GM20431 (cell line): ENCODE measurements around the gene GLP1R.

Experiments
- in situ Hi-C: fragments of 300-500 bp; cut with MseI, MboI; formaldehyde crosslinking; loops from one replicate; pipeline ENCODE4 v1.15.0; 2020; ENCODE audit warnings: low sequenced_read_pairs; ENCODE audit not compliant: unreplicated experiment

The GLP1R gene

DNA sequence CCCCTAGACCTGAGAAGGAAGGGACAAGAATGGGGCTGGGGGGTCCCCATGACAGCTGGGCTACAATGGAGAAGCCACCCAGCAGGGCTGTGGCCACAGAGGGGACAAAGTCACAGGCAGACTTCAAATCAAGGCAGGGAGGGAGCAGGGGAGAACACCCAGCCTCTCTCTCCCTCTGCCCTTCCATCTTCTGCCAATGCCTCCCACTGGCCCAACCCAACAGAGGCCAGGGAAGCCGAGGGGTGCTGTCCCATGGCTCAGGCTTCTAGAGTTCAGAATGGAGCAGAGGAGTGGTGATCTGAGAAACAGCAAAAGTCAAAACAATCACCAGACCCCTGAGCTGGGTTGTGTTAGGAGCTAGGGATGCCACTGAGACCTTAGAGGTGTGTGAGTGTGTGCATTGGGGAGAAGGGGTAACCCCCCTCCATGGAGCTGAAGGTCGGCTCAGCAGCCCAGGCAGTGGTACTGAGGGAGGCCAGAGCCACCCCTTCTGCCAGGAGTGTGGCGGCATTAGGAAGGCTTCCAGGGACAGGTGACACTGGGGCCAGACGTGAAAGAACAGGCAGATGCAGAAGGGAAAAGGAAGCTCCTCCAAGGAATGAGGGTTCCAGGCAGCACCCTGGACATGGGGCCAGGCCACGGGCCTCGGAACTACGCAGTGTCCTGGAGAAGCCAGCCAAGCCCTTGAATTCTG lies 12.0 kb downstream of the GLP1R start:
- in situ Hi-C loops: no loop called here

DNA sequence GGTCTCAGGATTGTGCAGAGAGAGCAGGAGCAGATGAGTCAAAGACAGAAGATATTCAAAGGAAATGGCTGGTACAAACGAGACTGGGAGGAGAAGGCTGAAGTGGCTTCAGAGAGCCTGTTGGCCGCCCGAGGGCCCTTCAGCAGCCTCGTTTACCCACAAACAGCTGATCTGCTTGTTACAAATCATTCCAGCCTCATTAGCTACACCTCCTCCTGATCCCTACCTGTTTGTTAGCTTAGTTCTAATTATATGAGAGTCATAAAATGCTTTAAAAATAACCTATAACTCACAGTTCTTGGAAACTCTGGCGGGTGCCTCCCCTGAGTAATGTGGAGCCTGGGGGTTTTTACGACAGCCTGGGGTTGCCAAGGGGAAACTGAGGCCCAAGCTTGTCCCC lies 12.6 kb downstream of the GLP1R start:
- in situ Hi-C loops: no loop called here

DNA sequence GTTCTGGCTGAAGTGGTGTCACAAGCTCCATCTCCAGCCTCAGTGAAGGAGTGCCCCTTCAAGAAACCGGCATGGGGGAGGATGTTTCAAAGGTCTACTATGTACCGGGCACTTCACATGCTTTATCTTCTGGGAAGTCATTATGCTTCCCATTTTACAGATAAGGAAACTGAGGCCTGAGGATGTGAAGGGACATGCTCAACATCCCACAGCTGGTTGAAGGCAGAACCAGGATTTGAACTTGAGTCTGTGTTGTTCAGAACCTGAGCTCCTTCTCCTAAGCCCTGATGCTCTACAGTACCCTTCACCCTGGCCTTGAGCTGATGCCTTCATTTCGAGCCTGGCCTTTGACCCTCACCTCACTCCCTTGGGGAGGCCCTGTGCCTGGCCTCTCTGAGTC lies 13.0 kb downstream of the GLP1R start:
- in situ Hi-C loops: no loop called here

DNA sequence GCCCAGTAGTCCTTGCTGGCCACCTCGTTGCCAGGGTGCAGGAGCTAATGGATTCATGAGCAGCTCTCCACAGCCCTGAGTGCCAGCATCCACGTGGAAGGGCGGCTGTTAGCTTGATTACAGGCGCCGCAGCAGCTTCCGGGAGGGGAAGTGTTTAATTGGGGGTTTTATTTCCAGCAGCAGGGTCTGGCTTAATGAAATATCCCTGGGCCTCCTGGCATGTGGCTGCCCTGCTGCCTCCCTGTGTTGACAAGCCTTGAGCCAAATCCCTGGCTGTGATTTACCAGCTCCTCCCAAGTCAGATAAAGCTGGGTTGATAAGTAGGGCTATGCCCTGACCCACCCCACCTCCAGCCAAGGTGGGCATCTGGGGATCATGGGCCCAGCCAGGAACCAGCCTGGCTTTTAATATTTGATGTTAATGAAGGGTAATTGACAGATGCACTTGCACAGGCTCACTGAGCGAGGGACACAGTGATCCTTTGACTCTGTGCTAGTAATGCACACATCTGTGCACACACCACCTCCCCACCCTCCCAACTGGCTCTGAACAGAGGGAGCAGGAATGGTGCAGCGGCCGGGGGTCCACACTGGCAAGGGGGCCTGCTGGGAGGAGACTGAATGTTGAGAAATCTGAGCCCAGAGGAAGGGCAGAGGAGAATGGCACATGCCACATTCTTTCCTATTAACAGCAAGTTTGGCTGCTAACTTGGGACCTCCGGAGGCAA lies 13.6 kb downstream of the GLP1R start:
- in situ Hi-C loops: no loop called here

DNA sequence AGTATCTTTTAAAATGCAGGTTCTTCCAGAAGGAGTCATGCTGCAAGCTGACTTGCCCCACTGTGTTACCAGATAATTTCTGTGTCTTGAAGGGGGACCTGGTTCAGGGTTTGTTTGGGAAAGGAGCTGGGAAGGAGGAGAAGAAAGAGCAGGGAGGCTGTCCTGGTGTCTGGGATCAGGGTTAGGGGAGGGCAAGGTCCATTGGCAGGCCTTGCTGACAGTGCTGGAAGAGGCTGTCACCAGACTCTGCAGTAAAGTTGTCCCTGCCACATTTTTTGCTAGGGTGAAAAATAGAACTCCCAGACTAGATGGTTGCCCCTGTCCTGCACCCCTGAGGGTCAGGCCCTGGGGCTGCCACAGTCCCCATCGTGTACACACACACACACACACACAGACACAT lies 14.9 kb downstream of the GLP1R start:
- in situ Hi-C loops: no loop called here

DNA sequence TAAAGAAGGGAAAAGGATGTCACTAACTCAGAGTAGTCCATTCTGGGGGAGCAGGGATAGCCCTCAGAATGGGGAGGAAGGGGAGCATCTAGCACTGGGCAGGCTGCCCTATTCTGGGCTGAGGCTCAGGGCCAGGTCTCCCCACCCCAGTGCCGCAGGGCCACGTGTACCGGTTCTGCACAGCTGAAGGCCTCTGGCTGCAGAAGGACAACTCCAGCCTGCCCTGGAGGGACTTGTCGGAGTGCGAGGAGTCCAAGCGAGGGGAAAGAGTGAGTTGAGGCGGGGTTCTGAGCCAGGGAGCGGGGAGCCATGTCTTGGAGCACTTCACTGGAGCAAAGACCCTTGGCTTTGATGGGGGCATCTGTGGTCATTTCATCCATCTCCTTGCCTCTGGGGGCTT lies 17.0 kb downstream of the GLP1R start:
- in situ Hi-C loops: no loop called here

DNA sequence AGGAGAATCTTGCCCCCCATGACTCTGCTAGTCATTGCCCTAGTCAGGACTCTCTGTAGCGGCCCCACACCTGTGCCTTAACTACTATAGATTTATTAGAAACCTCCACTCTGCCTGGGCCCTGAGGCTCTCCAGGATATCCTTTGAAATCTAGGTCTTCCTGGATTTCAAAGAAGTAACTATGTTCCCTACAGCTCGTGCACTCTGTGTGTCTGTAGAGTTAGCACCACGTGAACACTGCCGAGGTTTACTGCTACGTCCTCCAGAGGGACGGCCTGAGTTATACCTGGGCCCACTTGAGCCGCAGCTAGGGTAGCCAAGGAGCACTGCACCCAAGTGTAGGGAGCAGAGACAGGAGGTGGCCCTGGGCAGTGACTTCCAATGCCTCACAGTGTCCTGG lies 19.8 kb downstream of the GLP1R start:
- in situ Hi-C loops: no loop called here

DNA sequence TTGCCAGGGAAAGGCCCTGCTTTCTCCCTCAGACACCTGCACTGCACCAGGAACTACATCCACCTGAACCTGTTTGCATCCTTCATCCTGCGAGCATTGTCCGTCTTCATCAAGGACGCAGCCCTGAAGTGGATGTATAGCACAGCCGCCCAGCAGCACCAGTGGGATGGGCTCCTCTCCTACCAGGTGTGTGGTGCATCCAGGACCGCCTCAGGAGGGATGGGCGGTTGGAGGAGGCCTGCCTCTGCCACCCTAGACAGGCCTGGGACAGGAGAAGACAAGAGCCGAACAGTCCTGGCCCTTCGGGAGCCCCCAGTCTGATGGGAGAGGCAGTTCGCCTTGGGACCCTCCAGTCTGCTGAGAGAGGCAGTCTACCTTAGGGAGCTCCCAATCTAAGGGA lies 24.2 kb downstream of the GLP1R start:
- in situ Hi-C loops: no loop called here

DNA sequence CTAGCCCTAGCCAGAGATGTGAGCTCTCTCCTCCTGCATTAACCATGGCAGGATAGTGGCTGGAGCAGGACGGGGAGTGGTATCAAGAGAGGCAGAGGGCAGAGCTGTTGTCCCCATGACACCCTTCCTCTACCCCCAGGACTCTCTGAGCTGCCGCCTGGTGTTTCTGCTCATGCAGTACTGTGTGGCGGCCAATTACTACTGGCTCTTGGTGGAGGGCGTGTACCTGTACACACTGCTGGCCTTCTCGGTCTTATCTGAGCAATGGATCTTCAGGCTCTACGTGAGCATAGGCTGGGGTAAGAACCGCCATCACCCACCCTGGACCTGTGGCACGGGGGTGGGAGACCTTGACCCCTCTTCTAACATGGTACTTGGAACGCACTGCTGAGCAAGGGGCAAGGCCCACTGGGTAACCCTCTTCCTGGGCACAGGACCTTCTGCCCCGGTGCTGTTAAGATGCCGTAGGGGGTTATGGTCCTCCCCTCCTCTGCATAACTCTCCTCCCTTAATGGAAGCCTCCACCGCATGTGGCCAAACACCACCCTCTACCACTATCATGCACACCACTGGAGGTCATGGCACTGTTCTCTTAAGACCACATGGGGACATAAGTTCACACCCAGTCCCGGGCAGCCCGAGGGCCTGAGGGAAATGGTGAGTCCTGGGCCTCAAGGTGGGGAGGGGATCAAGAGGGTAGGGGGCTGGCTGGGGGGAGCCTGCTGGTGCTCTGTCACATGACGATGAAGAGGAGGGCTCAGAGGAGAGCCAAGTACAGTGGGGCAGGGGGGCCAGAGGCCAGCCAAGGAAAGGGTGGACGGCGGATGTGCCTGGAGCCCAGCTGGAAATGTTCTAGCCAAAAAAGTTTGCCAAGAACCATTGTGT lies 25.1 kb downstream of the GLP1R start:
- in situ Hi-C loops: no loop called here

DNA sequence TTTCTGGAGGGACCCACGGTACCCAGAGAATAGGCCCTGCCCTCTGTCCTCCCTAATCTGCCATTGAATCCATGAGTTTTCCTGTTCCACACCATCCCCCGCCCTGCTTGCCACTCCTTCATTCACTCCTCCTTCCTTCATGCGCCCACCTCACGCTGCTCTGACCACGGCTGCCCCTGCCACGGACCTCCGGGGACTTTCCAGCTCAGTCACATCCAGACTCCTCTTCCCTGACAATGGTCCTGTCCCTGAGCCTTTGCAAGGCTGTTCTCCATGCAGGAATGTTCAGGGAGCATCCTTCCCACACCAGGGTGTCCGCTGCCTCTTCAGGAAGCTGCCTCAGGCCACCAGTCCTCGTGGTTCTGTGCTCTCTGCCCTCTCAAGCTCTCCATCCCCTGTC lies 25.9 kb downstream of the GLP1R start:
- in situ Hi-C loops: no loop called here

DNA sequence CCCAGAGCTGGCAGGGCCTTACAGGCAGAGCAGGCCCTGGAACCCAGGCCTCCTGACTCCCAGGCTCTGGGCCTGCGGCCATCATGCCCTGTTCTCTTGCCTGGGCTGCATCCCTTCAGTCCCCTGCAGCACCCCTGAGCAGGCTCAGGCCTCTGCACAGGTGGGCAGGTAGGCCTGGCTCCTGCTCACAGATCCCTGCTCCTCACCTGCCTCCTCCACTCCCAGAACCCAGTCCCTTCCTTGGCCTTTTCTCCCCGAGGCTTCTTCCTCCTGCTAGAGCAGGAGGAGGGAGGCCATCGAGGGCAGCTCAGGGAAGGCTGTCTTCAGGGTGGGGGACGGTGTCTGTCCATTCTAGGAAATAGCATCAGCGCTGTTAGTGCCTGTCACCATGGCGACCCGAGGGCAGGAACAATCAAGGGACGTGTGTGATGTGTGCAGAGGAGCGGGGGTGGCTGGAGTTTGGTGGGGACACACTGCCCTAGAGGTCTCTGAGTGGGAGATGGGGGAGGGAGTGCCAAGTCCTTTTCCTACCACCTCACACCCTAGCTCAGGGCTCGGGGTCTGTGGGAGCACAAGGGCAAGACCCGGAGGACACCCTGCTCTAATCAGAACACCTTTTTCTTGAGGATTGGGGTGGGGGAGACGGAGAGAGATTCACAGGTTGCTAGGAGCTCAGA lies 26.6 kb downstream of the GLP1R start:
- in situ Hi-C loops: no loop called here

DNA sequence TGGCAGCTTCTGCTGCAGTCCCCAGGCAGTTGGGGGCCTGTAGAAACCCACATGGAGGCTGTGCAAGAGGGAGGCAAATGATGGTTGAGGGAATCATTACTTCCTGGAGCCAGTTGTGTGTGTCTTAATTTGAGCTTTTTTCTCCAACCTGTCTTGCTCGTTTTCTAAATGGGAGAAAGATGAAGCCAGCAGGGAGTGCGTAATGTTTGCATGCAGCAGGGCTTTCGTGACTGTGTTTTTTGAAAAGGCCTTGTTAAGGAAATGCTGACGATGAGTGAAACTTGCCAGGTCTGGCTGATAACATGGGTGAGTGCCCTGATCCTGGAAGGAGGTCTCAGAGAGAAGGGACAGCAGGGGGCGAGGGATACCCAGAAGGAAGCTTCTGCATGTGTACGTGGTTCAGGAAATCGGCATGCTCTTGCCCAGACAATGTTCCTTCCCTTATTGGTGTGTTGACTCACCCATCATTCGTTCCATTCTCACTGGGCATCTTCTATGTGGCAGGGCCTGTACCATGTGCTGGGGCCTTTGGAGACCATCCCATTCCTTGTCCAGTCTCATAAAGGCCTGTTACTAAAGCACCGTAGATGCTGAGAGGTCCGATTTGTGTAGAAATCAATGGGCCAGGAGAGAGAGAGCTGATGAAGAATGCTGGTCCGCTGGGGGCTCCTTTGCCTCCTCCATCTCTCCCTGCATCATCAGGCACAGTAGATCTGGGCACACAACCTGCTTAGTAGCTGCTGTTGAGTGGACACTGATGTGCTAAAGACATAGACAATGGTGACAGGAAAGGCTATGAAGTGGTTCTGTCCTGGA lies 27.4 kb downstream of the GLP1R start:
- in situ Hi-C loops: no loop called here

DNA sequence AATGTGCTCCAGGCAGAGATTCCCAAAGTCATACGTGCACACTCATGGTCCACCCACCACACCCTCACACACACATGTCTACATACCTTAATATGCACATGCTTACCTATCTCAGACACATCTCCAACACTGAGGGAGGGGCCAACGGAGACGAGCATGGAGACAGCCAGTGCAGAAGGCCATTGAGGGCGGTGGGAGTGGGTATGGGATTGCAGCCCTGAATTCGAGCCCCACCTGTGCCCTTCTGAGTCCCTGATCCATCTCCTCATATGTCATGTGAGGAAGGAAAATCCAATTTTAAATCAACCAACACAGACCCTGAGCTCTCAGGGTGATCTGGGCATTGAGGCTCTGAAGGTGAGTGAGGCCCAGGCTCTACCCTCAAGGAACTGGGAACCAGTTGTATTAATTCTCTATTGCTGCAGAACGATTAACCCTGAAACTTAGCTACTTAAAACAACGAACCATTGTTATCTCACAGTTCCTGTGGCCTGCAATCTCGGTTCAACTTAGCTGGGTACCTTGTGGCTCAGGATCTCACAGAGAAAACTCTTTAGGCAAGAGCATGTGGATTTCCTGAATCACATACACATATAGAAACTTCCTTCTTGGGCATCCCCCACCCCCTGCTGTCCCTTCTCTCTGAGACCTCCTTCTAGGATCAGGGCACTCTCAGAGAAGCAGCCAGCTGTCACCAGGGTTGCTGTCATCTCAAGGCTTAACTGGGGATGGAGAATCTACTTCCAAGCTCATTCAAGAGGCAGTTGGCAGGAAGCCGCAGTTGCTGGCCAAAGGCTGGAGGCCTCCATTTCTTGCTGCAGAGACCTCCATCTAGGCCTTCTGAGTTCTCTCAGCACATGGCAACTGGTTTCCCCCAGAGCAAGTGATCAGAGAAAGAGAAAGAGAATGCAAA lies 28.3 kb downstream of the GLP1R start:
- in situ Hi-C loops: no loop called here

DNA sequence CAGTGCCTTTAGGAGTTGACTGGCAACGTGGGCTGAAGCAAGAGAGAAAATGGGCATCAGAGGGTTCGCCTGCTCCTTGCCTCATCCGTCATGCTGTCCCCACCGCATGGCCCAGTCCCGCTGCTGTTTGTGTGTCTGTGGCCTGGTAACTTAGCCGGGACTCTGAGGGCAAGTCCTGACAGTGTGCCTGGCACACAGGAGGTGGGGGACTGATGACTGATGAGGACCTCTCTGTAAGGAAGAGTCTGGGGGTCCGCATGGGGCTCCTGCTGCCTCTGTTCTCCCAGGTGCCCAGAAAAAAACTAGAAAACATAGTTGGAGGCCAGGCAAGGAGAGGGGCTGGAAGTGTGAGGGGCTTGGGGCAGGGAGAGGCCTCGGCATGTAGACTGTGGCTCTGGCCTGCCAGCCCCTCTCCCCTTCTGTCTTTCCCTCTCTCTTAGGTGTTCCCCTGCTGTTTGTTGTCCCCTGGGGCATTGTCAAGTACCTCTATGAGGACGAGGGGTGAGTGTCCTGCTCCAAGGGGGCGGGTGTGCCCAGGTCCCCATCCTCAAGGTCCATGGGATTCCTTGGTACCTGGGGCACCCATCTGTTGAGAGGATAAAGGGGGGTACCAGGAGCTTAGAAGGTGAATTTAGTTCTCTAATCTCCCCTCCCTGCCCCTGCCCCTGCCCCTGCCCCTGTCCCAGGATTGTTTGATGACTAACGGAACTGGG lies 29.5 kb downstream of the GLP1R start:
- in situ Hi-C loops: no loop called here

DNA sequence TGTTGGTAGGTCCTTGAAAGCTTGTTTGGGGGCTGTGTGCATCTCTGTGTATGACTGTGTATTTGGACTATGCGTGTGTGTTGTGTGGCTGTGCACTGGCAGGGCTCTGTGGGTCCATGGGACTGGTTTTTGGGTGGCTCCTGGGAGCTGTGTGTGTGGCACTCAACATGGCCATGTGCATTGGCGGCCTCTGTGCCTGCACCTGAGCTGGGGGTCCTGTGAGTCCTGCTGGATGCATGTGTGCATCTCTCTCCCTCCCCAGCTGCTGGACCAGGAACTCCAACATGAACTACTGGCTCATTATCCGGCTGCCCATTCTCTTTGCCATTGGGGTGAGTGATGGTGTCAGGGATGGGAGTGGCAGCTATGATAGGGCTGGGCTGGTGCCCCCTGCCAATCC lies 30.1 kb downstream of the GLP1R start:
- in situ Hi-C loops: no loop called here

DNA sequence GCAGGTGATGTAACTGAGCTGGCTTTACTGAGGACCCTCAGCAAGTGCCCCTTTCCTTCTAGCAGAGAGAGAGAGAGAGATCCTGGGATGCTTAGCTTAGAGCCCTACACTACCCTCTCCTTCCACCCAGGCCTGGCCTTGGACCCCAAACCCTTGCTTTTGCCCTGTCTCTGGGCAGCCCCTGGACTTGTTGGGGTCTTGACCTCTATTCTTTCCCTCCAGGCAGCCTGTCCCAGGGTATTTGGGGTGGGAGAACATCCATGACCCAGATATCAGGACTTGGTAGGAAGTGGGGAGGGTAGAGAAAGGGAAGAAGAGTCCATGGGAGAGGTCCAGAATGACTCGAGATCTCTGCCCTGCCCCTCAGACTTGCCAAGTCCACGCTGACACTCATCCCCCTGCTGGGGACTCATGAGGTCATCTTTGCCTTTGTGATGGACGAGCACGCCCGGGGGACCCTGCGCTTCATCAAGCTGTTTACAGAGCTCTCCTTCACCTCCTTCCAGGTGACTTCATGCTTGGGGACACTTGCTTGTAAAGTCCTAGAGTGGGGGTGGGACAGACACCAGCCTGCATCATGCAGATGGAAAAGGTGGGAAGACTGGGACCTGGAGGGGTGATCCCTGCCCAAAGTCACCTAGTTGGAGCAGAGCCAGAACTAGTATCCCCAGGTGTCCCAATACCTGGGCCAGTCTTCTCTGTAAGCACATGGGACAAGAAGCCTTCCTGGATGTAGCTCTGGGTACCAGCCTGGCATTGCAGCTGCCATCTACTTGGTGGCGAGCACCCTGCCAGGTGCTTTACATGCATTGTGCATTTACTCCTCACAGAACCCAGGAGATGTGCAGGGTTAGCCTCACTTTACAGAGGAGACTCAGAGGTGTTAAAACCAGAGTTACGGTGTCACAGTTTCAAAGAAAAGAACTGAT lies 30.9 kb downstream of the GLP1R start:
- in situ Hi-C loops: no loop called here

DNA sequence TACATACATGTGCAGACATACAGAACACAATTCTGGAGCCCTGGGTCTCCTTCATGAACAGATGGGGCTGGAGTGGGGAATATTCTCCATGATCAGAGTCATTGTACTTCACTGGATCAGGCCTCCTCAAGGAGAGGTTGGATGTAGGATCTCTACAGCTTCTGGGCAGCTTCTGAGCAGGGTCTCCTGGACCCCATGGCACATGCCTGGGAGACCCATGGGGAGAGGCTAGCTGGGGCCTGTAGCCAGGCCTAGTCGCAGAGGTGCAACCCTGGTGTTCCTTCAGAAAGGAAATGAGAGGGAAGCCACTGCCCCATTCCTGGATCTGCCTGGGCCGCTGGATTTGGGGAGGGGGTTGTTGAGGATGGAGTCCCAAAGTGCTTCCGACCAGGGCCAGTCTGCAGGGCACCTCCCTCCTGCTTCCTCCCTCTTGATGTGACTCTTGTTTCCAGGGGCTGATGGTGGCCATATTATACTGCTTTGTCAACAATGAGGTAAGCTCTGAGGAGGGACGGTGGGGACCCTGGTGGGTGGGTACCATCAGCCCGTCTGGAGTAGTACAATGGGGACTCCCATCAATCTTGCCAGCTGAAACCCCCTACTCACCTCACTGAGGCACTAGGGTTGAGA lies 31.8 kb downstream of the GLP1R start:
- in situ Hi-C loops: no loop called here
